Measurements from ENCODE around the gene SLC38A8. TPM values are rescaled to one million over a fixed set of nuclear protein-coding genes. Genes with fewer than 3 reads are reported as not detected.

SLC38A8 gene
- total RNA-seq, 6 experiments from 2014 or later, result not detected

DNA sequence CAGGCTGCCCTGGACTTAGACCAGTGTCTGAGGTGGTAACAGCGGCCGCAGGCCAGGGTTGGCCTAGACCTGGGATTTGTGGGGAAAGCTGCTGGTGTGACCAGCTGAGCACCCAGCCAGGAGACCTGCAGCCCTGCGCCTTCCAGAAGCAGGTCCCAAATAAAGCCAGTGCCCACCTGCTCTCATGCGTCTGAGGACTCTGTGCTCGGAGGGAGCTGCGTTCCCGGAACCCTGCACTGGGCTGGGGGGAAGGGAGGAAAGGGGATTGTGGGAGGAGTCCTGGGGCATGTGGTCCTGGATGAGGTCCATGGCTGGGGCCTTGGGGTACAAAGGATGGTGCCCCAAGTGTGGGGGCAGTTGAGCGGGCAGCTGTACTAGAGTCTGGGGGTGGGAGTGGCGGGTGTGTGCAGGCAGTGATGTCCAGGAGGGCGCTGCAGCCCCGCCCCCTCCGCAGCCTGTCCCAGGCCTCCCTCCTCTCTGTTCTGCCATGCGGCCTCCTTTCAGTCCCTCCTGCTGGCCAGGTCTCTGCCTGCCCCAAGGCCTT, 76.4 kb downstream of the SLC38A8 start:
- Mint-ChIP-seq H3K27ac (no peak overlapping the region), H3K9me3 (no peaks in the 10 kb centered on the region), H3K4me3 (no peak overlapping the region), H3K4me1 (ENCODE audit: low read depth) (no peaks in the 10 kb centered on the region), H3K27me3 (ENCODE audit: insufficient read depth) (peaks cover 9% of the 10 kb centered on the region), H3K36me3 (ENCODE audit: low read depth) (no peaks in the 10 kb centered on the region)
- DNase-seq, result no peak
- TF ChIP-seq, protein P1, sequence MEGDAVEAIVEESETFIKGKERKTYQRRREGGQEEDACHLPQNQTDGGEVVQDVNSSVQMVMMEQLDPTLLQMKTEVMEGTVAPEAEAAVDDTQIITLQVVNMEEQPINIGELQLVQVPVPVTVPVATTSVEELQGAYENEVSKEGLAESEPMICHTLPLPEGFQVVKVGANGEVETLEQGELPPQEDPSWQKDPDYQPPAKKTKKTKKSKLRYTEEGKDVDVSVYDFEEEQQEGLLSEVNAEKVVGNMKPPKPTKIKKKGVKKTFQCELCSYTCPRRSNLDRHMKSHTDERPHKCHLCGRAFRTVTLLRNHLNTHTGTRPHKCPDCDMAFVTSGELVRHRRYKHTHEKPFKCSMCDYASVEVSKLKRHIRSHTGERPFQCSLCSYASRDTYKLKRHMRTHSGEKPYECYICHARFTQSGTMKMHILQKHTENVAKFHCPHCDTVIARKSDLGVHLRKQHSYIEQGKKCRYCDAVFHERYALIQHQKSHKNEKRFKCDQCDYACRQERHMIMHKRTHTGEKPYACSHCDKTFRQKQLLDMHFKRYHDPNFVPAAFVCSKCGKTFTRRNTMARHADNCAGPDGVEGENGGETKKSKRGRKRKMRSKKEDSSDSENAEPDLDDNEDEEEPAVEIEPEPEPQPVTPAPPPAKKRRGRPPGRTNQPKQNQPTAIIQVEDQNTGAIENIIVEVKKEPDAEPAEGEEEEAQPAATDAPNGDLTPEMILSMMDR (IDR thresholded peaks at IDR 0.05), result no peak

DNA sequence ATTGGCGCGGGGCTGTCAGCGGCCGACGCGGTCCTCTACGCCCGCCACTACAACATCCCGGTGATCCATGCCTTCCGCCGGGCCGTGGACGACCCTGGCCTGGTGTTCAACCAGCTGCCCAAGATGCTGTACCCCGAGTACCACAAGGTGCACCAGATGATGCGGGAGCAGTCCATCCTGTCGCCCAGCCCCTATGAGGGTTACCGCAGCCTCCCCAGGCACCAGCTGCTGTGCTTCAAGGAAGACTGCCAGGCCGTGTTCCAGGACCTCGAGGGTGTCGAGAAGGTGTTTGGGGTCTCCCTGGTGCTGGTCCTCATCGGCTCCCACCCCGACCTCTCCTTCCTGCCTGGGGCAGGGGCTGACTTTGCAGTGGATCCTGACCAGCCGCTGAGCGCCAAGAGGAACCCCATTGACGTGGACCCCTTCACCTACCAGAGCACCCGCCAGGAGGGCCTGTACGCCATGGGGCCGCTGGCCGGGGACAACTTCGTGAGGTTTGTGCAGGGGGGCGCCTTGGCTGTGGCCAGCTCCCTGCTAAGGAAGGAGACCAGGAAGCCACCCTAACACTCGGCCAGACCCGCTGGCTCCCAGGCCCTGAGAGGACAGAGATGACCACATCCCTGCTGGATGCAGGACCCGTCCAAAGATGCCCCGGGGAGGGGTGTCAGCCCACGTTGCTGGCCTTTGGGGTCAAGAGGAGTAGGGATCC, 77.0 kb downstream of the SLC38A8 start:
- Mint-ChIP-seq H3K27me3 (ENCODE audit: insufficient read depth) (peaks cover 9% of the 10 kb centered on the region), H3K9me3 (no peaks in the 10 kb centered on the region), H3K4me3 (no peak overlapping the region), H3K4me1 (ENCODE audit: low read depth) (no peaks in the 10 kb centered on the region), H3K36me3 (ENCODE audit: low read depth) (no peaks in the 10 kb centered on the region), H3K27ac (no peak overlapping the region)
- TF ChIP-seq, protein P1 (IDR thresholded peaks at IDR 0.05), result no peak
- DNase-seq, result no peak

GRCh38 chr16:83964684-83965443, 77.7 kb downstream of the SLC38A8 start:
- Mint-ChIP-seq H3K4me3 (no peak overlapping the region), H3K27ac (no peak overlapping the region)

GRCh38 chr16:83963277-83964119, 79.1 kb downstream of the SLC38A8 start:
- H3K27ac Mint-ChIP-seq, result no peak overlapping the region
- no peaks in the 10 kb centered on the region for H3K36me3 Mint-ChIP-seq (ENCODE audit: low read depth)
- TF ChIP-seq, protein P1 (IDR thresholded peaks at IDR 0.05), result no peak
- DNase-seq, result no peak
- H3K4me1 Mint-ChIP-seq (ENCODE audit: low read depth), result no peaks in the 10 kb centered on the region
- H3K27me3 Mint-ChIP-seq (ENCODE audit: insufficient read depth), result peaks cover 2% of the 10 kb centered on the region; the same call in 1 of the 2 replicates
- H3K4me3 Mint-ChIP-seq, result no peak overlapping the region
- H3K9me3 Mint-ChIP-seq, result no peaks in the 10 kb centered on the region

More at GRCh38 chr16:83964684-83965443, 77.7 kb downstream of the SLC38A8 start:
- no peak for DNase-seq
- TF ChIP-seq, protein P1 (IDR thresholded peaks at IDR 0.05), result no peak
- Mint-ChIP-seq H3K9me3 (no peaks in the 10 kb centered on the region), H3K4me1 (ENCODE audit: low read depth) (no peaks in the 10 kb centered on the region), H3K27me3 (ENCODE audit: insufficient read depth) (peaks cover 6% of the 10 kb centered on the region), H3K36me3 (ENCODE audit: low read depth) (no peaks in the 10 kb centered on the region)

DNA sequence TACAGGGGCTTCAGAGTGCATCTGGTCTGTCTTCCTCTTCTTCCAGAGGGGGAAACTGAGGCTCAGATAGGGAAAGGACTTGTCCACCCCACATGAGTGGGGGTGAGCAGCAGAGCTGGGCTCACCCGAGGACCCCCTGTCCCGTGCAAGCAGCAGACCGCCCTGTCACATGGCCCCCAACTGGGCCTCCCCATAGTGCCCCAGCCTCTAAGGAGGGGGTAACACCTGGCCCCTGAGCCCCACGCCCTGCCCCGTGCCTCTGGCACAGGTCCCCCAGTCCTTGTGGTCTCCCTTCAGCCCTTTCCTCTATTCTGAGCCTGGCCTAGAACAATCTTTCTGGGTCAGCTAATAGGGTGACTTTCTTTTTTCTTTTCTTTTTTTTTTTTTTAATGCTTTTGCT, 81.0 kb downstream of the SLC38A8 start:
- Mint-ChIP-seq H3K36me3 (ENCODE audit: low read depth) (no peaks in the 10 kb centered on the region), H3K4me3 (no peak overlapping the region), H3K9me3 (no peaks in the 10 kb centered on the region), H3K27ac (no peak overlapping the region), H3K27me3 (ENCODE audit: insufficient read depth) (peaks cover 2% of the 10 kb centered on the region; the same call in 1 of the 2 replicates), H3K4me1 (ENCODE audit: low read depth) (no peaks in the 10 kb centered on the region)
- TF ChIP-seq, protein P1 (IDR thresholded peaks at IDR 0.05), result no peak
- DNase-seq, result no peak

All from HFFc6 (cell line).